Pons (tissue), 1 donor: ENCODE results near the gene ITGA2B.
"Not testable (repeated sequence)": the region's sequence is repeated elsewhere in the genome, so short reads cannot be mapped to it uniquely, and the experiment has no call there.

ENCODE experiments used
- DNase-seq: peaks from one replicate; pipeline ENCODE4 v3.0.0-alpha.2; 2016; ENCODE audit warnings: low spot score

The ITGA2B gene

DNA sequence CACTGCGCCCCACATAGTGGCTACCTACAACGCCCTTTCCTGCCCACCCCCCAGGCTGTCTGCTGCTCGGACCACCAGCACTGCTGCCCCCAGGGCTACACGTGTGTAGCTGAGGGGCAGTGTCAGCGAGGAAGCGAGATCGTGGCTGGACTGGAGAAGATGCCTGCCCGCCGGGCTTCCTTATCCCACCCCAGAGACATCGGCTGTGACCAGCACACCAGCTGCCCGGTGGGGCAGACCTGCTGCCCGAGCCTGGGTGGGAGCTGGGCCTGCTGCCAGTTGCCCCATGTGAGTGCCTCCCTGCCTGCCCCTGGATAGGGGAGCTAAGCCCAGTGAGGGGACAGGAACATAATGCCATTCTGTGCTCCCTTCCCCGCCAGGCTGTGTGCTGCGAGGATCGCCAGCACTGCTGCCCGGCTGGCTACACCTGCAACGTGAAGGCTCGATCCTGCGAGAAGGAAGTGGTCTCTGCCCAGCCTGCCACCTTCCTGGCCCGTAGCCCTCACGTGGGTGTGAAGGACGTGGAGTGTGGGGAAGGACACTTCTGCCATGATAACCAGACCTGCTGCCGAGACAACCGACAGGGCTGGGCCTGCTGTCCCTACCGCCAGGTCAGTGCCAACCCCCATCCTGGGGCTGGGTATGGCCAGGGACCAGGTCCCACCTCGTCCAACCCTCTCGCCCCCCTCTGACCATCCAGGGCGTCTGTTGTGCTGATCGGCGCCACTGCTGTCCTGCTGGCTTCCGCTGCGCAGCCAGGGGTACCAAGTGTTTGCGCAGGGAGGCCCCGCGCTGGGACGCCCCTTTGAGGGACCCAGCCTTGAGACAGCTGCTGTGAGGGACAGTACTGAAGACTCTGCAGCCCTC, 37.3 kb downstream of the ITGA2B start:
- DNase-seq, result no peak

DNA sequence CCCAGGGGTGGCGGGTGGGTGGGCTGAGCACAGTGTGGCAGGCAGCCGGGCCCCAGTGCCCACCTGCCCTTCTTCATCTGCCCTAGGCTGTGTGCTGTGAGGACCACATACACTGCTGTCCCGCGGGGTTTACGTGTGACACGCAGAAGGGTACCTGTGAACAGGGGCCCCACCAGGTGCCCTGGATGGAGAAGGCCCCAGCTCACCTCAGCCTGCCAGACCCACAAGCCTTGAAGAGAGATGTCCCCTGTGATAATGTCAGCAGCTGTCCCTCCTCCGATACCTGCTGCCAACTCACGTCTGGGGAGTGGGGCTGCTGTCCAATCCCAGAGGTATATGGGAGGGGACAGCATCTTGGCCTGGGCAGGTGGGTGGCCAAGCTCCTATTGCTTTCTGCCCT, 38.0 kb downstream of the ITGA2B start:
- no peak for DNase-seq

DNA sequence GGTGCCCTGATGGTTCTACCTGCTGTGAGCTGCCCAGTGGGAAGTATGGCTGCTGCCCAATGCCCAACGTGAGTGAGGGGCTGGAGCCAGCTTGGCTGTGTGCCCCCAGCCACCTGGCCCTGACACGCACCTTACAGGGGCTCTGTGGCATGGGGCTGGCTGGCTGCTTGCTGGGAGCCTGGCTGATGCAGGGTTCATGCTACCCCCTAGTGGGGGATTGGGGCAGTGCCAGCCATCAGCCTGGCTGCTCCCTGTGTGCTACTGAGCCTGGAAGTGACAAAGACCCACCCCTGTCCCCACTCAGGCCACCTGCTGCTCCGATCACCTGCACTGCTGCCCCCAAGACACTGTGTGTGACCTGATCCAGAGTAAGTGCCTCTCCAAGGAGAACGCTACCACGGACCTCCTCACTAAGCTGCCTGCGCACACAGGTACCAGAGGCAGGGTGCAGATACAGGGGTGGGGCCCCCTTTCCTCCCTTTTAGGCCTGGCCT, 38.7 kb downstream of the ITGA2B start:
- peak; percentile 52 for DNase-seq

DNA sequence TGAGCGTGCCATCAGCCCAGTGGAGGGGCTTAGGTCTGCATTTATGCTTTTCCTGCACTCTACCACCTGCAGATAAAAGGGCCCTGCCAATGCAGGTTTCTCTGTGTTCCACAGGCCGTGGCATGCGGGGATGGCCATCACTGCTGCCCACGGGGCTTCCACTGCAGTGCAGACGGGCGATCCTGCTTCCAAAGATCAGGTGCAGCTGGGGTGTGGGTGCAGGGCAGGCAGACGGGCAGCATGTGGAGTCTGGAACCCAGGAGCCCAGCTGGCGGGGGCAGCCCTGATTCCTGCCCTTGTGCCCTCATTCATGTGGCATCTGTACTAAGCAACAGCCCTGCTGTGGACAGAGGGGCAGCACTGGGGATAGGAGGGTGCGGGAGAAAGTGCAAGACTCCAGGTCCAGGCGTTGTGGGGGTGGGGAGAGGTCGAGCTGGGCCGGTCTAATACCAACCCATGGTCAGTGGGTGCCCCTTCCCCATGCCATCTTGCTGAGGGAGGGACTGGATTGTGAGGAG, 39.8 kb downstream of the ITGA2B start:
- no peak for DNase-seq

DNA sequence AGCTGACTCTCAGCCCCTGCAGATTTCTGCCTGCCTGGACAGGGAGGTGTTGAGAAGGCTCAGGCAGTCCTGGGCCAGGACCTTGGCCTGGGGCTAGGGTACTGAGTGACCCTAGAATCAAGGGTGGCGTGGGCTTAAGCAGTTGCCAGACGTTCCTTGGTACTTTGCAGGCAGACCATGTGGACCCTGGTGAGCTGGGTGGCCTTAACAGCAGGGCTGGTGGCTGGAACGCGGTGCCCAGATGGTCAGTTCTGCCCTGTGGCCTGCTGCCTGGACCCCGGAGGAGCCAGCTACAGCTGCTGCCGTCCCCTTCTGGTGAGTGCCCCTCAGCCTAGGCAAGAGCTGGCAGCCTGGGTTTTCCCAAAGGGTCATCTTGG, 40.5 kb downstream of the ITGA2B start:
- no peak for DNase-seq

DNA sequence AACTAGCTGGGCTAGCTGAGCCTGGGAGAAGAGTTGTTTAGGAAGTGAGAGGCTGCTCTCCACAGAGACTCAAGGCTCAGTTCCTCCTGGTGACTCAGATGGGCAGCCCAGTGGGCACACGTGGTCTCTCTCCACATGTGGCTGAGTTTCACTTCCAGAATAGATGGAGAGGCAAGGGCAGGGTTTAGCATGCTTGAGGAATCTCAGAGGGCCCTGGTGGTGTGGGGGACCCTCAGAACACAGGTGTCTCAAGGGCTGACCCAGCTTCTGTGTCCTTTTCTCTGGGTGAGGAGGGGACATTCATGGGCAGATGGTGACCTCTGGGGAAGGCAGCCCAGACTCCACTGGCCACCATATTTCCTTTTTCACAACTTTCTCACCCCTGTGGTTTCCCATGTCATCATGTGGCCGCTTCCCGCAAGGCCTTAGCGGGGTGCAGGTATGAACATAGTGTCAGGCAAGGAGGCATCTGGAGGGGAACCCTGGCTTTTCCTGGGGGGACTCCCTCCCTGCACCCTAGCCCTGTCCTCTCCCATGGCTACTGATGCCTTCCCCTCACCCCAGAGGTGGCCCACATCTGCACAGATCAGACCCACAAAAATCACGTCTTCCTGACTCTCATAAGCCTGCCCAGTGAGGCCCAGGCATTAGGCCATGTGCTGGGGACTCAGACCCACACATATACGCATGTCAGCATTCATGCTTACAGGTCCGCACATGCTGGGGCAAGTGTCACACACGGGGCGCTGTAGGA, 41.0 kb downstream of the ITGA2B start:
- peak; percentile 87 for DNase-seq

DNA sequence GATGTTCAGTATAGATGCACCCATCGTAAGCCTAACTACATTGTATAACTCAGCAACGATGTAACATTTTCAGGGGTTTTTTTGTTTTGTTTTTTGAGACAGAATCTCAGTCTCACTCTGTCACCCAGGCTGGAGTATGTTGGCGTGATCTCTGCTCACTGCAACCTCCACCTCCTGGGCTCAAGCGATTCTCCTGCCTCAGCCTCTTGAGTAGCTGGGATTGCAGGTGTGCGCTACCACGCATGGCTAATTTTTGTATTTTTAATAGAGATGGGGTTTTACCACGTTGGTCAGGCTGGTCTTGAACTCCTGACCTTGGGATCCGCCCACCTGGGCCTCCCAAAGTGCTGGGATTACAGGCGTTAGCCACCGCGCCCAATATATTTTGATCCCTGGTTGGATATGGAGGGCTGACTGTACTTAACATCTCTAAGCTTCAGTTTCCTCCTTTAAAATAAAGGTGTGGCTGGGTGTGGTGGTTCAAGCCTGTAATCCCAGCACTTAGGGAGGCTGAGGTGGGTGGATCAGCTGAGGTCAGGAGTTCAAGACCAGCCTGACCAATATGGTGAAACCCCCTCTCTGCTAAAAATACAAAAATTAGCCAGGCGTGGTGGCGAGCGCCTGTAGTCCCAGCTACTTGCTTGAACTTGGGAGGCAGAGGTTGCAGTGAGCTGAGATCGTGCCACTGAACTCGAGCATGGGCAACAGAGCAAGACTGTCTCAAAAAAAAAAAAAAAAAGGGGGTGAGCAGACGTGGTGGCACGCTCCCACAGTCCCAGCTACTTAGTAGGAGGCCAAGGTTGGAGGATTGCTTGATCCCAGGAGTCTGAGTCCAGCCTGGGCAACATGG, 42.0 kb downstream of the ITGA2B start:
- DNase-seq, result not testable (repeated sequence)

DNA sequence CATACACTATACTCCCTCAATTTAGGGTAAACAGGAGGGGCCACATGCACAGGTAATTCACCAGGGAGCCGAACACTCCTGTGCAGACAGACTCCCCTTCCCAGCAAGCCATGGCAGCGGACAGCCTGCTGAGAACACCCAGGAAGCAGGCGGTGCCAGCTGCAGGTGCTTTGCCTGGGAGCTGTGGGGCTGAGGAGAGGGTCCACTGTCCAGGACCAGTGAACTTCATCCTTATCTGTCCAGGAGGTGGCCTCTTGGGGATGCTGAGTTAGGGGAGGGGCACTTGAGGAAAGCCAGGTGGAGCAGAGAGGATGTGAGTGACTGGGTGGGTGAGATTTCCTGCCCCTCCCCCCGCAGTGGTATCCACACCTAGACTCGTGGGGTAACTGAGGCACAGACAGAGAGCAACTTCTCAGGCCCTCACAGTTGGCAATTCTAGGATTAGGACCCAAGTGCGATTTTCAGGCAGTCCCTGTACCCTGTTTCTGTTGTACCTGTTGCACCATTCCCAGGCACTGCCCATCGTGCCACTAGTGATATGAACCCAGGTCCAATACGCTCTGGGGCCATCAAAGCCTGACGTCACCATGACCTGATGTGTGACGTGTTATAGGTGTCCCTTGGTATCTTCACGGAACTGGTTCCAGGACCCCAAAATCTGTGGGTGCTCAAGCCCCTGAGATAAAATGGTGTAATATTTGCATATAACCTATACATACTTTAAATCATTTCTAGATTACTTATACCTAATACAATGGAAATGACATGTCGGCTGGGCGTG, 43.2 kb downstream of the ITGA2B start:
- no peak for DNase-seq

DNA sequence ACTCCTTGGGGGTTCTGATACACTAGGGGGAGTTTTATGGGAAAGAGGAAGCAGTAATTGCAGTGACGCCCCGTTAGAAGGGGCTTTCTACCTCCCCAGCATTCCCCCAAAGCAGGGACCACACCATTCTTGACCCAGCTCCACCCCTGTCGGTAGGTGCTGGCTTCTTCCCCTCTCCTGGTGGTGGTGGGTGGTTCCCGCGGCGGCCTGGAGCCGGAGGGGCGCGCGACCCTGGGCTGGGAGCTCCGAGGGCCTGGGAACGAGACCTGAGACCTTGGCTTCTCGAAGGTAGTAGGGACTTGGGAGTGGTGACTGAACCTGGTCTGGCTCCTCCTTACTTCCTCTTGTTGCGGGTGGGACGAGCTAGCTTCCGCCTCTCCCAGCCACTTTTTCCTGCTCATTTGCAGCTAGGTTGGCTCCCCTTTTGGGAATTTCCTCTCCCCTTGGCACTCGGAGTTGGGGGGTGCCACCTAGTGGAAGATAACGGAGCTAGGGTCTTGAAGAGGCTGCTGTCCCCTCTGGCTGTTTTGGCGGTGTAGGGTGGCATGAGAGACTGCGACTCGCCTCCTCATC, 43.9 kb downstream of the ITGA2B start:
- peak; percentile 76 for DNase-seq

DNA sequence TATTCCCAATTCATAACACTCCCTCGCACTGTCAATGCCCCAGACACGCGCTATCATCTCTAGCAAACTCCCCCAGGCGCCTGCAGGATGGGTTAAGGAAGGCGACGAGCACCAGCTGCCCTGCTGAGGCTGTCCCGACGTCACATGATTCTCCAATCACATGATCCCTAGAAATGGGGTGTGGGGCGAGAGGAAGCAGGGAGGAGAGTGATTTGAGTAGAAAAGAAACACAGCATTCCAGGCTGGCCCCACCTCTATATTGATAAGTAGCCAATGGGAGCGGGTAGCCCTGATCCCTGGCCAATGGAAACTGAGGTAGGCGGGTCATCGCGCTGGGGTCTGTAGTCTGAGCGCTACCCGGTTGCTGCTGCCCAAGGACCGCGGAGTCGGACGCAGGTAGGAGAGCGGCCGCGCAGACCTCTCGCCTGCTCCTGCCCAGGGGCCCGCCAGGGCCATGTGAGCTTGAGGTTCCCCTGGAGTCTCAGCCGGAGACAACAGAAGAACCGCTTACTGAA, 44.5 kb downstream of the ITGA2B start, which contains the start of gene GRN:
Gene GRN, plus strand, starts transcription at position 364 of the 515 bp plus-strand sequence. CDS start 3,863 bp downstream, outside the sequence.
- DNase-seq, result peak; percentile 100

DNA sequence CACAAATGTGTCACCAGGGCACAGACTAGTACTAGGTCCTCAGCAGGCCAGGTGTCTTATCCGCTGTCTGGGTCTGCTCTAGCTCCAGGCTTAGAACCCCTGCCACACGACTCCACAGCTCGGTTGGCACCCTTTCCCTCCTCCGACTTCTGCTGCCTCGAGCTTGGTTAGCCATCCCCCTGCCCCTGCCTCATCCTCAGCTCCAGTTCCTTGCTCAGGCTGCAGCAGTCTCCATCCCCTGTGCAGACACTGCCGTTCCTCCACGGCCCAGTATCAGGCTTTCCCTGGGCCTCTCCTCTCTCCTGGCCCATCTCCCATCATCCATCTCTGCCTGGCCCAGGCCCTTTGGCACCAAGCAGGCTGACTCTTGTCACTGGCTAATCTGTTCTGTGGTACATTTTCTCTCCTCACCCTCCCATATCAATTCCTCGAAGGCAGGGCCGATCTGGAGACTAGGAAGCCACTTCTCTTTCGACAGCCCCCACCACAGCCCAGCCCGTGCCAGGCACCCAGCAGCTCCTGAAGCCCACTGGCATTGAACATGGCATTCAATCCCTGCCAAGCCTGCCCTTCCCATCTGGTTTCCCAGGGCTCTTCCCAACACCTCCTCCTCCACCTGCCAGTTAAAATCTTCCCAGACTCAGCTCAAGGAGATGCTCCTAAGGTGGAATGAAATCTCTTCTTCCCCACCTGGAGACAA, 45.8 kb downstream of the ITGA2B start:
- DNase-seq, result no peak

DNA sequence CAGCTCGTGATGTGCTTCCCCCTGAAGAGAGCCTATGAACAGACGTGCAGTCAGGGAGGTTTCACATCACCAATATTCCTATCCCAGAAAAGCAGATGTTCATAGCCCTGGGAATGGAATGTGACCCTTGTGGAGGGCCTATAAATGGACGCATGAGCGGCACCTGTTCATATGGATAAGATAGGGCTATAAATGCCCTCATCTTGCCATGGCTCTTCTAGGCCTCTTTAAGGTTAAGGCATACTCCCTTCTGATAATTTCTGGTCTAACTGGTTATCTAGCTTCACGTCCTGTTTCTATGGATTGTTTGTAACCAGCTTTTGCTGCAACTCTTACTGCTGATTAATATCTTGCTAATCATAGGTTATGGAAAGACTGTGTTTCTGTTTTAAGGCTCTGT, 48.9 kb downstream of the ITGA2B start:
- not testable (repeated sequence) for DNase-seq

DNA sequence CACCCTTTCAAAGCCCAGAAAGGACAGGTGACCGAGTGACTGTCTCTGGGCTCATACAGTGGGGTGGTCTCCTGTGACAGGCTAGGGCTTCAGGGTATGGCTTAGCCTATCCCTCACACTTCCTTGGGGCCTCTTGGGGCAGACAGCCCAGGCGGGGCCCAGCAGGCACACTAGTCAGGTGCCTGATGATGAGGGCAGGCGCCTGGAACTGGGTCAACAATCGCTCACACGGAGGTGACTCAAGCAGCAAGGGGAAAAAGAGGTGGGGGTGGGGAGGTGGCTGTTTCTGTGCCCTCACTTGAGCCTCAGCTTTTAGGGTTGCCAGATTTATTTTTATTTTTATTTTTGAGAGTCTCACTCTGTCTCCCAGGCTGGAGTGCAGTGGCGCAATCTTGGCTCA, 50.7 kb downstream of the ITGA2B start:
- DNase-seq, result no peak

DNA sequence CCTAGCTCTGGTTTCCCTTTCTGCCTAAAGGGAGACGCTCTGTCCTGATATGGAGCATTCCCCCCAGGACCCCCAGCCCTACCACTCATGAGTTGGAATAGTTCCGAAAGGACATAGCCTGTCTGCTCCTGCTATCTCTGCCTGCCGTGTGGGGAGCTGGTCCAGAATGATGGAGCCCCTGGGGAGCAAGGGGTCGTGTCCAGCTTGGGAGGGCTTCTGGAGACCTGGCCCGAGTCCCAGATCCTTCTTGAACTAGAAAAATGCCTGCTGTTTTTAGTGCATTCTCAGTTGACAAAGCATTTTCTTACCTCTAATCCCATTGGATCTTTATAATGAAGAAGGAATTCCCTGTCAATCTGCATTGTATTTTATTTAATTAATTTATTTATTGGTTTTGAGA, 53.5 kb downstream of the ITGA2B start:
- no peak for DNase-seq

DNA sequence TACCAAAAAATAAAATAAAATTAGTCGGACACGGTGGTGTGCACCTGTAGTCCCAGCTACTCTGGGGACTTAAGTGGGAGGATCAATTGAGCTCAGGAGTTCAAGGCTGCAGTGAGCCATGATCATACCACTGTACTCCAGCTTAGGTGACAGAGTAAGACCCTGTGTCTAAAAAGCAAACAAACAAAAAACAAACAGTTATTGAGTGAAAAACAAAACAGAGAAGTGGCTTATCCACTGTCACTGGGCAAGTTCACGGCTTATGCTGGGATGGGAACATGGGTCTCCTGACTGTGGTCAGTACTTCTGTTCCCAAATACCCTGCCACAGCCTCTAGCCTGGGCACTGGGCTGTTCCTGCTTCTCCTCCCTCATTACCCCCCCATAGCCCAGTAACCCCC, 53.9 kb downstream of the ITGA2B start:
- DNase-seq, result no peak

DNA sequence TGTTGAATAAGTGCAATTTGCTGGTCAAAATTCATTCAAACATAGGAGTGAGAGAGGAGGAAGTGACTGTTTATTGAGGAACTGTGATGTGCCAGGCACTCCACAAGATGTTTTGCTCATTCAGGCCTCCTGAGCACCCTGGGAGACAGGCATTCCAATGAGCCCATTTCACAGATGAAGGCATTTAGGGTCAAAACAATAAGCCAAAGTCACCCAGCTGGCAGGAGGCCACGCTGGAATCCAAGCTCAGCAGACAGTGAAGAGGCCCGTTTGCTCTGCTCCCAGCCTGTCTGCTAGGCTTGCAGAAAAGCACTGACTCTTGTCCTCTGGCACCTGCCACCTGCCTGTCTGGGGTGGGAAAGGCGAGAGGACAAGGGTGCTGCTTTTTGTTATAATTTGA, 54.7 kb downstream of the ITGA2B start:
- no peak for DNase-seq

DNA sequence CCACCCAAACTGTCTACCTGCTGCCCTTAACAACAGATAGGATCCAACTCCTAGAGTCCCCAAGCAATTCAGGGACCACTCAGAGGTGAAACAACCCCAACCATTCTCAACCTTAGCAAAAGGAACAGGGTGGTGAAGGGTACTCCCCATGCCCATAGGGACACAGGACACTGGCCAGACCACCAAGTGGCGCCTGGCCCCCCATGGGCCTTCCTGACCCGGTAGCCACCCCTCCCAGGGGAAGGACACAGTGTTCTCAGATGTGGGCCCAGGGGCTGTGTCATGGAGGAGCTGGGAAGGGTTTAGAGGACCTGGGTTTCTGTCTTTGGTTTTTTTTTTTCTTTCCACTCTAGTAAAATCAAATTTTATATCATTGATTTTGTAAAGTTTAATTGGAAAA, 55.1 kb downstream of the ITGA2B start:
- DNase-seq, result no peak

DNA sequence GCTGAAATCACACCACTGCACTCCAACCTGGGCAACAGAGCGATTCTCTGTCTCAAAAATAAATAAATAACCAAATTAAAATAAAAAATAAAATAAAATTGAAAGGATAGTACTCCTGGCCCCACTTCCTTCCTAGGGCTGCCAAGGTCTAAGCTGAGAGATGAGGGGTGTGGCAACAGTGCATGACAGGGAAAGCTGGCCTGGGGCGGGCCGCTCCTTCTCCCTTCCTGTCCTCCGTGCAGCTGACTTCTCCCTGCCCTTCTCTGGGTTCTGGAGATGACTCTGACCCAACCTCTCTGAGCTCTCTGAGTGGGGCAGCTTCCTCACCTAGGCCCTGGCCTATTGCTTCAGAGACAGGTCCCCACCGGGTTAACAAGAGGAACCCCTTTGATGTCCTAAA, 56.1 kb downstream of the ITGA2B start:
- DNase-seq, result no peak

DNA sequence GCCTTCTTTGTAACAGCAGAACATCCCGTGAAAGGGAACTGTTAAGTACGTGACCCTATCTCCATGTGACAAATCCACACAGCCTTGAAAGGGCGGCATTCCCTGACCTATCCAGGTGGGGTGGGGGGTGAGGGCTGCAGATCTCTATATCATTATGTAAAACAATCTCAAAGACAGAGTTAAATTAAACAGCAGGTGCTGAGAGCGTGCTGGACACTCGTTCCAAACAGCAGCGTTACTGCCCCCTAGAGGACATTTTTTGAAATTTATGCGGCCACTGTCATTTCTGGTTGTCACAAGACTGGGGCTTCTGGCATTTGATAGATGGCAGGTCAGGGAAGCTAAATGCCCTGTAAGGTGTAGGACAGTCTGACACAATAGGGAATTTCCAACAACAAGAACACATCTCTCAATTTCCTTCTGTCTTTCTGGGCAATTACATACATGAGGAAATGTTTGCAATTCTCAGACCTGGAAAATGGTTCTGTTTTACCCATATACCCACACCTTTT, 58.1 kb downstream of the ITGA2B start:
- peak; percentile 88 for DNase-seq

DNA sequence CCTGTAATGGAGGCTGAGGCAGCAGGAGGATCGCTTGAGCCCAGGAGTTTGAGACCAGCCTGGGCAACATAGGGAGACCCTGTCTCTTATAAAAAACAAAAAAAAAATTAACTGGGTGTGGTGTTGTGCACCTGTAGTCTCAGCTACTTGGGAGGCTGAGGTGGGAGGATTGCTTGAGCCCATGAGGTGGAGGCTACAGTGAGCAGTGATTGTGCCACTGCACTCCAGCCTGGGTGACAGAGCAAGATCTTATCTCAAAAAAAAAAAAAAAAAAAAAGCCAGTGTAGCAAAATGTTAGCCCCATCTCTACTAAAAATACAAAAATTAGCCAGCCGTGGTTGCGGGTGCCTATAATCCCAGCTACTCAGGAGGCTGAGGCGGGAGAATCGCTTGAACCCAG, 59.2 kb downstream of the ITGA2B start:
- not testable (repeated sequence) for DNase-seq
